GM19395 (cell line): ENCODE measurements around the gene STRA6.

ENCODE experiments used
- ATAC-seq: cut with Tn5 transposase; IDR thresholded peaks from one replicate; pipeline ENCODE4 v1.9.1; 2021; ENCODE audit warnings: mild to moderate bottlenecking, moderate library complexity; ENCODE audit not compliant: unreplicated experiment

Gene STRA6

DNA sequence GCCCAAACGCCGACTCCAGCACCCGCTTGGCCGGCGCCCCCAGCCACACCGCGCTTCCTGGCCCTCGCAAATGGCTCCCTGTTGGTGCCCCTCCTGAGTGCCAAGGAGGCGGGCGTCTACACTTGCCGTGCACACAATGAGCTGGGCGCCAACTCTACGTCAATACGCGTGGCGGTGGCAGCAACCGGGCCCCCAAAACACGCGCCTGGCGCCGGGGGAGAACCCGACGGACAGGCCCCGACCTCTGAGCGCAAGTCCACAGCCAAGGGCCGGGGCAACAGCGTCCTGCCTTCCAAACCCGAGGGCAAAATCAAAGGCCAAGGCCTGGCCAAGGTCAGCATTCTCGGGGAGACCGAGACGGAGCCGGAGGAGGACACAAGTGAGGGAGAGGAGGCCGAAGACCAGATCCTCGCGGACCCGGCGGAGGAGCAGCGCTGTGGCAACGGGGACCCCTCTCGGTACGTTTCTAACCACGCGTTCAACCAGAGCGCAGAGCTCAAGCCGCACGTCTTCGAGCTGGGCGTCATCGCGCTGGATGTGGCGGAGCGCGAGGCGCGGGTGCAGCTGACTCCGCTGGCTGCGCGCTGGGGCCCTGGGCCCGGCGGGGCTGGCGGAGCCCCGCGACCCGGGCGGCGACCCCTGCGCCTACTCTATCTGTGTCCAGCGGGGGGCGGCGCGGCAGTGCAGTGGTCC lies 68.7 kb downstream of the STRA6 start:
- no peak for ATAC-seq

- ATAC-seq: no peak
These were observed 69.6 kb downstream of the STRA6 start for GRCh38 chr15:74132681-74133651.

DNA sequence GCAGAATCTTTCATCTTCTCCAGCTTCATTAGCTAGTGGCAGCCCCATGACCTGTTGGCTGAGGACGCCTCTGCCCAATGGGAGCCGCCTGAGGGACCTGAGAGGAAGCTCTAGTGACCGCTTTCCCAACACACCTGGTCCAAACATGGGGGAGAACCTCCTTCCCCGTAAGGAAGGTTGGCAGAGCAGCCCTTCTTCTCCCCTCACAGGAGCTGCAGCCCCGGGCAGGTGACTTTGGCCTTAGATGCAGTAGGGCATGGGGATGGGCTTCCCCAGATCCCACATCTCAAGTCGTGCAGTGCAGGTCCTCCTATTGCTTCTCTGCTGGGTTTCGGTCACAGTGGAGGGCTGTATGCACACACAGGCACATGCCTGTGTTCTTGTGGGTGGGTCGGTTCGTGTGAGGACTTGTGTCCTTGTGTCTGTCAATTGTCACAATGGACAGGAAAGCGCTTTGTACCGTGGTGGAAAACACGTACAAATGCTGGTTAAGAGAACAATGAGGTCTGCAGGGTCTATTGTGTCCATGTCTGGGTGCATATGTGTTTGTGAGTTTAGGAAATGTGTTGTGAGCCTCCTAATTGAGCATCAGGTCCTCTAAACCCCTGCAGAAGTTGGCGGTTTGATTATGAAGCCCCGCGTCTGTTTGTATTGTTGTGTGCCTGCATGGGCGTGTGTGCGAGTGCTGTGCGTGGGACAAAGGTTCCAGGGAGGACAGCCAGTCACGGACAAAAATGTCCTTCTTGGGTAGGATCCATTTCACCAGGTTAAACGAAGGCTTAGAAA lies 70.8 kb downstream of the STRA6 start:
- ATAC-seq: no peak

GRCh38 chr15:74130849-74131627 lies 71.5 kb downstream of the STRA6 start:
- ATAC-seq: no peak

- ATAC-seq: no peak
These were observed 72.3 kb downstream of the STRA6 start, which contains the start of gene ISLR2 for GRCh38 chr15:74130155-74130848. ISLR2 (plus strand) TSS chr15:74130586; CDS start chr15:74132755, 2,169 bp downstream.

DNA sequence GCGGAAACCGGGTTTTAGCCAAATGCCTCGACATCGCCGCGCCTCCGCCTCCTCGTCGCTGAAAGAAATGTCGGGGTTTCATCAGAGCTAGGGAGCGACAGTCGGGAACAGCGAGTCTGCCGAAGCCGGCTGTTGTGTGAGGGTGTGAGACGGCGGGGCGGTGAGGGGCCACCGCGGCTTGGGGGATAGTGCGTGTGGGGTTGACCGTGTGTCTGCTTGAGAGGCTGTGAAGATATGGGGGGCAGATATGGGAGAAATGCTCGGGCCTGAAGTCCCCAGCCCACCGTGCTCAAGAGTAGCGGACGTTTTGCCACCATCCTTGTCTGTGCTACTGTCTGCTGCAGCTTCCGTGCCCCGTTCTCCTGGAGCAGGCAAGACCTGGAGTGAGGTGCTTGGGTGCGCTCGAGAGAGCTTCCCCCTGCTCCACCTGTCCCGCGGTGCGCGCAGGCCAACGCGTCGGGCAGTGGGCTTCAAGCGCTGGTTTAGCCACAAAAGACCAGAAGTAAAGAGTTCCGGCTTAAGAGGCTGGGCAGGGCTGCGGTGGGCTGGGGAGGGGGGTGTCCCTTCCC lies 72.9 kb downstream of the STRA6 start:
- no peak for ATAC-seq
